Testis (tissue), 2 donors: Measurements from ENCODE around the gene ADAM12.

Experiments used
- POLR2A ChIP-seq: fragments of 450-650 bp; IDR thresholded peaks from one replicate; pipeline ENCODE4 v1.6.1; 2017; ENCODE audit warnings: antibody characterized with exemption, mild to moderate bottlenecking, moderate library complexity
- TF ChIP-seq, protein P1 (sequence below), 3 experiments: fragments of 450-650 bp in 2 of 3; fragments of 200-600 bp in 1 of 3; sonication (generic) in 1 of 3; IDR thresholded peaks; one replicate each; pipeline ENCODE4 v1.5.1; 2016 to 2019; ENCODE audit warnings: antibody characterized with exemption in 3 of 3, mild to moderate bottlenecking in 2 of 3, moderate library complexity in 1 of 3

DNA sequence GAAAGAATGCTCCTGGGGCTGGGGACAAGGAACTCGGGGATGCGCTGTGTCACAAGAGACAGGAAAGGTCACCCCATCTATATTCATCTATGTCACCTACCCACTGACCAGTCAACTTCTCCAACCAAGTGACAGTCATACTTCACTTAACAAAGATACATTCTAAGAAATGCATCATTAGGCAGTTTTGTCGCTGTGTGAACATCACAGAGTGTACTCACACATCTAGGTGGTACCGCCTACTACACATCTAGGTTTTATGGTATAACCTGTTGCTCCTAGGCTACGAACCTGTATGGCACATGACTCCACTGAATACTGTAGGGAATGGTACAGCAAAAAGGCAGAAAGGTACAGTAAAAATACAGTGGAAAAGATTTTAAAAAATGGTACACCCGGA lies 3.8 kb upstream of the ADAM12 start:
- TF ChIP-seq, protein P1, sequence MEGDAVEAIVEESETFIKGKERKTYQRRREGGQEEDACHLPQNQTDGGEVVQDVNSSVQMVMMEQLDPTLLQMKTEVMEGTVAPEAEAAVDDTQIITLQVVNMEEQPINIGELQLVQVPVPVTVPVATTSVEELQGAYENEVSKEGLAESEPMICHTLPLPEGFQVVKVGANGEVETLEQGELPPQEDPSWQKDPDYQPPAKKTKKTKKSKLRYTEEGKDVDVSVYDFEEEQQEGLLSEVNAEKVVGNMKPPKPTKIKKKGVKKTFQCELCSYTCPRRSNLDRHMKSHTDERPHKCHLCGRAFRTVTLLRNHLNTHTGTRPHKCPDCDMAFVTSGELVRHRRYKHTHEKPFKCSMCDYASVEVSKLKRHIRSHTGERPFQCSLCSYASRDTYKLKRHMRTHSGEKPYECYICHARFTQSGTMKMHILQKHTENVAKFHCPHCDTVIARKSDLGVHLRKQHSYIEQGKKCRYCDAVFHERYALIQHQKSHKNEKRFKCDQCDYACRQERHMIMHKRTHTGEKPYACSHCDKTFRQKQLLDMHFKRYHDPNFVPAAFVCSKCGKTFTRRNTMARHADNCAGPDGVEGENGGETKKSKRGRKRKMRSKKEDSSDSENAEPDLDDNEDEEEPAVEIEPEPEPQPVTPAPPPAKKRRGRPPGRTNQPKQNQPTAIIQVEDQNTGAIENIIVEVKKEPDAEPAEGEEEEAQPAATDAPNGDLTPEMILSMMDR (IDR thresholded peaks at IDR 0.05): no peak
- TF ChIP-seq POLR2A: no peak
